ENCODE data around the gene NAAA.

GRCh38 chr4:75920327-75920726 lies 20.5 kb downstream of the NAAA start:
- TF ChIP-seq CTCF (IDR thresholded peaks at IDR 0.05; ENCODE audit: borderline replicate concordance, extremely low read depth, low read length, poor library complexity, severe bottlenecking), result no peak
- no peak for TF ChIP-seq EZH2 (IDR thresholded peaks at IDR 0.05; ENCODE audit: borderline replicate concordance, low read depth, low read length, severe bottlenecking)
